ENCODE measurements around the gene SH3YL1.
A peak's percentile ranks its signal among the peaks of the same experiment; 100 is the strongest.

SH3YL1 gene

DNA sequence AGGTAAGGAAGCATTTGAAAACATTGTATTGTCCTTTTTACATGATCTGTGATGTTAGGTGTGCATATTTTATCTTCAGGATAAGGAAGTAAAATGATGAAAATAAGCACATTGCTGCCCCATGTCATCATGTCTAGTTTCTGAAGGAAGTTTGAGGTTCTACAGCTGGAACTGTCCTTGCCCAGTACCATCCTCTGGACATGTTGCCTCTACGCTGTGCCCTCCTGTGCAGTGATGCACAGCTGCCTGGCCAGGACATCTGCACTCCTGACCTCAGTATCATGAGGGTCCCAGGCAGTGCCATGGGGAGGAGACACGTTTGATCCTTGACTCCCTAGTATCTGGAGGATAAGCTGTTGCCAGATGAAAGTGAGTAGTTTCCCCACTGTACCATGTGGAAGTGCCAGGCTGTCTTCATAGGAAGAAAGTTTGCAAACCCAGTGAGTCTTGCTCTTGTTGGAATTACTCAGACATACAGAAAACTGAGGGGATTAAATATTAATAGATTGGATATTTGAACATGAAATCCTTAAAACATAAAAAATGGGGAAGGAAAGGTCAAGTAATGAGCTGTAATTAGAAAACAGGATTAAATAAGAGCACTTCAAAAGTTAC lies 14.6 kb upstream of the SH3YL1 start:
- H3K4me3 ChIP-seq (ENCODE audit: low read length) = no peak overlapping the region
- TF ChIP-seq, protein P1, sequence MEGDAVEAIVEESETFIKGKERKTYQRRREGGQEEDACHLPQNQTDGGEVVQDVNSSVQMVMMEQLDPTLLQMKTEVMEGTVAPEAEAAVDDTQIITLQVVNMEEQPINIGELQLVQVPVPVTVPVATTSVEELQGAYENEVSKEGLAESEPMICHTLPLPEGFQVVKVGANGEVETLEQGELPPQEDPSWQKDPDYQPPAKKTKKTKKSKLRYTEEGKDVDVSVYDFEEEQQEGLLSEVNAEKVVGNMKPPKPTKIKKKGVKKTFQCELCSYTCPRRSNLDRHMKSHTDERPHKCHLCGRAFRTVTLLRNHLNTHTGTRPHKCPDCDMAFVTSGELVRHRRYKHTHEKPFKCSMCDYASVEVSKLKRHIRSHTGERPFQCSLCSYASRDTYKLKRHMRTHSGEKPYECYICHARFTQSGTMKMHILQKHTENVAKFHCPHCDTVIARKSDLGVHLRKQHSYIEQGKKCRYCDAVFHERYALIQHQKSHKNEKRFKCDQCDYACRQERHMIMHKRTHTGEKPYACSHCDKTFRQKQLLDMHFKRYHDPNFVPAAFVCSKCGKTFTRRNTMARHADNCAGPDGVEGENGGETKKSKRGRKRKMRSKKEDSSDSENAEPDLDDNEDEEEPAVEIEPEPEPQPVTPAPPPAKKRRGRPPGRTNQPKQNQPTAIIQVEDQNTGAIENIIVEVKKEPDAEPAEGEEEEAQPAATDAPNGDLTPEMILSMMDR (IDR thresholded peaks at IDR 0.05; ENCODE audit: insufficient read depth, low read depth, low read length, missing control alignments) = no peak
- no peak for DNase-seq (ENCODE audit: low read depth)

DNA sequence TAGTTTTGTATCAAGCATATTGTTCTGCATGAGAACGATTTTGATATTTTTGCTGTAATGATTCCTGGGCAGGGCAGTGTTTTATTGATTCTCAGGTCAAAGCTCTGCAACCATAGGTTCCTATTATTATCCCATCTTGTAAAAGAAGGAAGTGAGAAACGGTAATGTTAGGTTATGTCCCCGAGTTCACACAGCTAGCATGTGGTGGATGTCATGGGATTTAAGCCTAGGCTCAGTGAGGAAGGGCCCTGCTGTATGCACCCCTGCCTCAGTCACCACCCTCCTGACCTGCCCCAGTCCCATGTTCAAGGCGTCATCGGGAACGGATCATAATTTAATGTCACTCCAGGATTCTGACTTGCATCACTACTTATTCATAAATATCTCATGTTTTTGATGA lies 11.6 kb upstream of the SH3YL1 start:
- TF ChIP-seq, protein P1 (IDR thresholded peaks at IDR 0.05; ENCODE audit: insufficient read depth, low read depth, low read length, missing control alignments) = no peak
- DNase-seq (ENCODE audit: low read depth) = no peak
- no peak overlapping the region for H3K4me3 ChIP-seq (ENCODE audit: low read length)

DNA sequence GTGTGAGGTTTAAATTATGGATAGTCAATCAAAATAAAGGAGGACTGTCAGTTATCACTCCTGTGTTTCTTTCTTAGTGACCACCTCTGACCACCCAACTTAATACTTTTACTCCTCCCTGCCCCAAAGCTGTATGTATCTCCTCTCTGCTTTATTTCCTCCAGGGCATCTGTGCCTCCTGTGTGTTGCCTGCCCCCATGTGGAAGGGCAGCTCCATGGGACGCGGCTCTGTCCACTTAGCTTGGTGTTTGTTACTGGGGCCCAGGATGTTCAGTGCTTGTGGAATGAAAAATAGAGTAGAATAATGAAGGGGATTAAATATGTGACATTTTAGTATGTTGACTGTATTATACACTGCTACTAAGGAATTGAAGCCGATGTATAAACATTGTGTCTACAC lies 10.7 kb upstream of the SH3YL1 start:
- TF ChIP-seq, protein P1 (IDR thresholded peaks at IDR 0.05; ENCODE audit: insufficient read depth, low read depth, low read length, missing control alignments) = no peak
- DNase-seq (ENCODE audit: low read depth) = no peak
- H3K4me3 ChIP-seq (ENCODE audit: low read length) = no peak overlapping the region

DNA sequence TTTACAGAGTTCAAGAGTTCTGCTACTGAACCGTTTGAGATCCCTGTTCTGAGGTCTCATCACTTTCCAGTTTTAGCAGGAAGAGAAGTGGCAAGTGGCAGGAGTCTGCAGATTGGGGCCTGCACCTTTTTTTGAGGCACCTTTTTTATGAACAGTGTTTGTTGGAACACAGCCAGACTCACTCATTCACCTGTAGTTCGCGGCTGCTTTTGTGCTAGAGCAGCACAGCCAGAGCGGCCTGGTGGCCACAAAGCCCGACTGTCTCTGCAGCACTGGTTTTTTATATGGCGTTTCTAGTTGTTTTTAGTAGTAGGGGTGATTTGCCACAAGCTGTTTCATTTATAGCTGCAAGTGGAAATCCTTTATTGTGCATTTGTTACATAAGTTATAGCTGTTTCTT lies 9.5 kb upstream of the SH3YL1 start:
- DNase-seq (ENCODE audit: low read depth) = peak; percentile 25
- no peak overlapping the region for H3K4me3 ChIP-seq (ENCODE audit: low read length)
- TF ChIP-seq, protein P1 (IDR thresholded peaks at IDR 0.05; ENCODE audit: insufficient read depth, low read depth, low read length, missing control alignments) = no peak

DNA sequence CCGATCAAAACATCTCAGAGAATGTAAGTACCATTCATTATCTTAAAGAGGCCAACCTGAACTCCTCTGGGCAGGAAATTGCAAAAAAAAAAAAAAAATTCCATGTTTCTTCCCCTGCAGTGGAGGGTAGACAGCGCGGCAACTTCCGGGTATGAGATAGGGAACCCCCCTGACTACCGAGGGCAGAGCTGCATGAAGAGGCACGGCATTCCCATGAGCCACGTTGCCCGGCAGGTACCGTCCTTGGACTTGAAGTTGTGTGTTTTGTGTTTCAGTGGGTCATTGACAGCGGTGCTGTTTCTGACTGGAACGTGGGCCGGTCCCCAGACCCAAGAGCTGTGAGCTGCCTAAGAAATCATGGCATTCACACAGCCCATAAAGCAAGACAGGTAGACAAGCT lies 8.1 kb upstream of the SH3YL1 start:
- TF ChIP-seq, protein P1 (IDR thresholded peaks at IDR 0.05; ENCODE audit: insufficient read depth, low read depth, low read length, missing control alignments) = no peak
- no peak overlapping the region for H3K4me3 ChIP-seq (ENCODE audit: low read length)
- DNase-seq (ENCODE audit: low read depth) = no peak

DNA sequence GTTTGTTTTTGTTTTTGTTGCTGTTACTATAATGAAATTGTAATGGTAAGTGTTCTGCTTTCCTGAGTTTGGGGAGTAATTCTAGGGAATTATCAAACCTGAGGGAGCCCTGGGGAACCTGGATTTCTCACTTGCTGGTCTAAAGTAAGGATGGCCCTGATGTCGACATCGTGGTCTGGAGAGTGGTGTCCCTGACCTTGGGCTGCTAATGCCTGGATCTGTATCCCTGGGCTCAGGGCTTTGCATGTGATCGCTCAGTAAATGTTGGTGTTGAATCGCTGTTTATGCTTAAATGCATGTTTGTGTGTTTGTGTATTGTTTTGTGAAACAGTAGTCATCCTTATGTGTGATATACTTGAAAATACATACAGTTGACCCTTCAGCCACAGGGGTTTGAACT lies 7.0 kb upstream of the SH3YL1 start:
- no peak for DNase-seq (ENCODE audit: low read depth)
- TF ChIP-seq, protein P1 (IDR thresholded peaks at IDR 0.05; ENCODE audit: insufficient read depth, low read depth, low read length, missing control alignments) = no peak
- no peak overlapping the region for H3K4me3 ChIP-seq (ENCODE audit: low read length)

DNA sequence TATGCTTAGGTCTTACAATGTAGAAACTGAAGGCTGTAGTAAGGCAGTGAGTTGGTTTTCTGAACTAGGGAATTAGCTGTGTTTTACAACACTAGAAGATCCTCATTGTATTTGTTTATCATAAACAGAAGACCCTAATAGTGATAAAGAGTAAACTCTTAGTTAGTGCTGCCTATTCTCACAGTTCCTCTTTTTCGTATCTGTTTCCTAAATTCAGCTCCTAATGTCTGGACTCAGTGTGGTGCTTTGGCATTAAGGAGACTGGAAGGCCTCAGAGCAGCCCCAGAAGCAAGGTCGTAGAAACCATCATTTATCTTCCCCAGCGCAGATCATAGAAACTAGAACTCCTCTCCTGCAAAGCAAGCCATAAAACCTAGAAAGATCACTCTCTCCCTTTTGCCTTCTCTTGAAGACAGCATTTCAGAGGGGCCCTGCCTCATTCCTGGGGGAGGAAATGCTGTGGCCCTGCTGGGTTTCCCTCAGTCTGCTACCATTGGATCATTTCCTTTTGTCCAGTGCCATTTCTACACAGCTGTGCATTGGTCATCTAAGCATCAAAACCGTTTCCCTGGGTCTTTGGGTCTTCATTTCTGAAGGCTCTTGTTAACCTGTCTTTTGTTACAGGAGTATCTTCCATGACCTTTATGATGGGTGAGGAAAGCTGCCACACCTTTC lies 5.7 kb upstream of the SH3YL1 start:
- TF ChIP-seq, protein P1 (IDR thresholded peaks at IDR 0.05; ENCODE audit: insufficient read depth, low read depth, low read length, missing control alignments) = no peak

More for the DNA sequence above, 5.7 kb upstream of the SH3YL1 start:
- no peak for DNase-seq (ENCODE audit: low read depth)
- H3K4me3 ChIP-seq (ENCODE audit: low read length) = no peak overlapping the region

Measured in epithelial cell of esophagus (primary cell).